HepG2 (cell line): ENCODE results near the gene MMD2. TPM values are rescaled to one million over a fixed set of nuclear protein-coding genes. Genes with fewer than 3 reads are reported as not detected.

Source experiments
- CHD4 ChIP-seq: fragments of 200-600 bp; sonication (generic); IDR thresholded peaks from 2 replicates; pipeline ENCODE4 v1.7.0; 2017; ENCODE audit warnings: mild to moderate bottlenecking, low read length, borderline replicate concordance
- GABPA ChIP-seq, 2 experiments: IDR thresholded peaks; 2 replicates each; pipeline ENCODE4 v1.6.1; 2011 to 2016; ENCODE audit warnings: low read depth in 2 of 2, low read length in 1 of 2, missing biosample characterization in 1 of 2, missing genetic modification characterization in 1 of 2
- HNRNPLL ChIP-seq: fragments of 200-400 bp; formaldehyde crosslinking; IDR thresholded peaks from 2 replicates; pipeline ENCODE4 v1.6.1; 2017; ENCODE audit warnings: mild to moderate bottlenecking, low read depth, low read length; ENCODE audit not compliant: poor library complexity, severe bottlenecking
- IRF2 ChIP-seq: IDR thresholded peaks from 2 replicates; pipeline ENCODE4 v1.6.1; 2018; ENCODE audit warnings: missing genetic modification reagents, missing compliant biosample characterization
- MATR3 ChIP-seq: sonication (generic); formaldehyde crosslinking; IDR thresholded peaks from 2 replicates; pipeline ENCODE4 v1.4.0; 2020; ENCODE audit warnings: missing genetic modification reagents
- MED8 ChIP-seq: sonication (generic); formaldehyde crosslinking; IDR thresholded peaks from 2 replicates; pipeline ENCODE4 v1.8.1; 2023; ENCODE audit warnings: mild to moderate bottlenecking, missing genetic modification reagents; ENCODE audit not compliant: insufficient replicate concordance
- MIER3 ChIP-seq: IDR thresholded peaks from 2 replicates; pipeline ENCODE4 v1.6.1; 2016; ENCODE audit warnings: missing compliant biosample characterization, borderline replicate concordance
- MXI1 ChIP-seq: IDR thresholded peaks from 3 replicates; pipeline ENCODE4 v1.6.1; 2012; ENCODE audit warnings: low read depth, low read length, inconsistent platforms, borderline replicate concordance
- PHF8 ChIP-seq: sonication (generic); formaldehyde crosslinking; IDR thresholded peaks from 2 replicates; pipeline ENCODE4 v1.5.0; 2020; ENCODE audit warnings: missing genetic modification reagents
- RELA ChIP-seq: sonication (generic); formaldehyde crosslinking; IDR thresholded peaks from 2 replicates; pipeline ENCODE4 v1.4.0; 2020; ENCODE audit warnings: missing genetic modification reagents
- SMAD1 ChIP-seq: sonication (generic); formaldehyde crosslinking; IDR thresholded peaks from 2 replicates; pipeline ENCODE4 v1.4.0; 2020; ENCODE audit warnings: missing genetic modification reagents, low read depth, mild to moderate bottlenecking, borderline replicate concordance
- TBX3 ChIP-seq: fragments of 450-650 bp; IDR thresholded peaks from 2 replicates; pipeline ENCODE4 v1.6.1; 2017; ENCODE audit warnings: antibody characterized with exemption, mild to moderate bottlenecking, inconsistent platforms, borderline replicate concordance
- WIZ ChIP-seq: sonication (generic); formaldehyde crosslinking; IDR thresholded peaks from 2 replicates; pipeline ENCODE4 v1.5.1; 2020; ENCODE audit warnings: mild to moderate bottlenecking, missing genetic modification reagents
- ZNF205 ChIP-seq: IDR thresholded peaks from 2 replicates; pipeline ENCODE4 v1.6.1; 2018; ENCODE audit warnings: missing biosample characterization, missing genetic modification reagents
- ZNF234 ChIP-seq: sonication (generic); formaldehyde crosslinking; conservative IDR thresholded peaks from 2 replicates; pipeline ENCODE4 v1.5.1; 2020; ENCODE audit warnings: mild to moderate bottlenecking, missing genetic modification reagents
- ZNF7 ChIP-seq: IDR thresholded peaks from 2 replicates; pipeline ENCODE4 v1.6.1; 2016; ENCODE audit warnings: missing biosample characterization, missing genetic modification reagents
- ZNF709 ChIP-seq: sonication (generic); formaldehyde crosslinking; IDR thresholded peaks from 2 replicates; pipeline ENCODE4 v1.5.0; 2020; ENCODE audit warnings: mild to moderate bottlenecking, missing genetic modification reagents
- ZSCAN12 ChIP-seq: sonication (generic); formaldehyde crosslinking; IDR thresholded peaks from 2 replicates; pipeline ENCODE4 v1.9.0; 2021; ENCODE audit warnings: mild to moderate bottlenecking, missing genetic modification reagents
- ZSCAN21 ChIP-seq: sonication (generic); formaldehyde crosslinking; IDR thresholded peaks from 2 replicates; pipeline ENCODE4 v1.8.0; 2022; ENCODE audit warnings: mild to moderate bottlenecking, missing genetic modification reagents, moderate library complexity, borderline replicate concordance
- polyA plus RNA-seq, 8 experiments: library from polyadenylated mRNA; depleted of rRNA in 3 of 8; stranded (reverse) in 7 of 8; unstranded in 1 of 8; fragments of >200 nt; fragmentation: Illumina TruSeq in 4 of 8; extraction: Trizol in 4 of 8; gene quantifications; 2 replicates each; pipeline versions ENCODE4 v1.2.1 to v1.2.3, GENCODE V29; 2011 to 2016; ENCODE audit warnings: low read depth in 4 of 8, missing spikeins in 1 of 8, mixed read lengths in 1 of 8; ENCODE audit not compliant: insufficient read depth in 1 of 8
- total RNA-seq, 5 experiments: library from RNA; depleted of rRNA; stranded (reverse); fragments of >200 nt; fragmentation: Illumina TruSeq; extraction: Trizol; gene quantifications; 2 replicates each; pipeline ENCODE4 v1.2.3, GENCODE V29; 2016; ENCODE audit warnings: low read depth in 1 of 5
- TF ChIP-seq, protein P1 (sequence below): sonication (generic); formaldehyde crosslinking; IDR thresholded peaks from 2 replicates; pipeline ENCODE4 v1.5.0; 2020; ENCODE audit warnings: missing genetic modification reagents
- TF ChIP-seq, protein P2 (sequence below): sonication (generic); formaldehyde crosslinking; IDR thresholded peaks from 2 replicates; pipeline ENCODE4 v1.5.0; 2020; ENCODE audit warnings: missing genetic modification reagents
- TF ChIP-seq, protein P3 (sequence below): IDR thresholded peaks from 2 replicates; pipeline ENCODE4 v1.6.1; 2012; ENCODE audit warnings: low read length, improper control_type of control experiment
- TF ChIP-seq, protein P4 (sequence below): sonication (generic); formaldehyde crosslinking; IDR thresholded peaks from 2 replicates; pipeline ENCODE4 v1.9.0; 2022; ENCODE audit warnings: low read depth, missing genetic modification reagents

The MMD2 gene
- total and polyA plus RNA-seq, 2 of the 13 experiments (the other 11 are each of a cell fraction or from before 2014, with no cell fraction given): not detected

DNA sequence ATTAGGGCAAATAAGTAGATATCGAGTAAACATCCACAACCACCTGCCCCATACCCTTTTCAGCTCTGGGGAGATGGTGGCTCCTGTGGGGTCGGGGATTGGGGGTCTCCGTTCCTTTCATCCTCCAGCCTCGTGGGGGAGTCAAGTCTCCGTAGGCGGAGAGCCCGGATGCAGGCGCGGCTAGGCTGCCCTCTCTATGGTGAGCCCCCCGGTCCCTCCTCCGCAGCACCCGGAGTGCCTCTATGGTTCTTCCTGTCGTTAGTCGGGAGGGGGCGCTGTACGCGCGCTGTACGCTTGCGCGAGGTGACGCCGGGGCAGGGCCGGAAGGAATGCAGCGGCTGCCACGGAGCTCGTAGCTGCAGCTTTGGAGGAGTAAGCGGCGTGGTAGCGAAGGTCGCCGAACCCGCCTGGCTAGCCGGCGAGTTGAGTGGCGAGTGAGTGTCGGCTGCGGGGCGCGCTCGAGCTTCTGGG is 14.8 kb upstream of the MMD2 start (continued):
- TF ChIP-seq WIZ (CRISPR knock-in tag) (no peak), ZNF709 (no peak), GABPA (IDR thresholded peaks at IDR 0.05; ENCODE audit: low read depth, low read length) (no peak), GABPA (CRISPR knock-in tag; IDR thresholded peaks at IDR 0.05; ENCODE audit: low read depth) (peak; percentile 71; the same call in 1 of the 2 replicates), MXI1 (peak; percentile 48; the same call in 1 of the 3 replicates), SMAD1 (no peak; the same call in 1 of the 2 replicates), PHF8 (peak; percentile 83), ZNF205 (CRISPR knock-in tag) (peak; percentile 64; the same call in 1 of the 2 replicates), ZNF7 (CRISPR knock-in tag) (no peak), MATR3 (no peak), MIER3 (CRISPR knock-in tag) (no peak), IRF2 (CRISPR knock-in tag) (peak; percentile 76), TBX3 (no peak), ZSCAN12 (CRISPR knock-in tag) (no peak), CHD4 (0 out of 2 replicates have a peak, but pooled peaks have one; percentile 24), RELA (CRISPR knock-in tag) (no peak), ZNF234 (CRISPR knock-in tag) (0 out of 2 replicates have a peak, but pooled peaks have one; percentile 1), ZSCAN21 (CRISPR knock-in tag) (no peak; the same call in 1 of the 2 replicates), MED8 (CRISPR knock-in tag) (peak; percentile 32), HNRNPLL (peak; percentile 74)
- TF ChIP-seq, protein P1, sequence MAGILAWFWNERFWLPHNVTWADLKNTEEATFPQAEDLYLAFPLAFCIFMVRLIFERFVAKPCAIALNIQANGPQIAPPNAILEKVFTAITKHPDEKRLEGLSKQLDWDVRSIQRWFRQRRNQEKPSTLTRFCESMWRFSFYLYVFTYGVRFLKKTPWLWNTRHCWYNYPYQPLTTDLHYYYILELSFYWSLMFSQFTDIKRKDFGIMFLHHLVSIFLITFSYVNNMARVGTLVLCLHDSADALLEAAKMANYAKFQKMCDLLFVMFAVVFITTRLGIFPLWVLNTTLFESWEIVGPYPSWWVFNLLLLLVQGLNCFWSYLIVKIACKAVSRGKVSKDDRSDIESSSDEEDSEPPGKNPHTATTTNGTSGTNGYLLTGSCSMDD (CRISPR knock-in tag): no peak
- TF ChIP-seq, protein P2, sequence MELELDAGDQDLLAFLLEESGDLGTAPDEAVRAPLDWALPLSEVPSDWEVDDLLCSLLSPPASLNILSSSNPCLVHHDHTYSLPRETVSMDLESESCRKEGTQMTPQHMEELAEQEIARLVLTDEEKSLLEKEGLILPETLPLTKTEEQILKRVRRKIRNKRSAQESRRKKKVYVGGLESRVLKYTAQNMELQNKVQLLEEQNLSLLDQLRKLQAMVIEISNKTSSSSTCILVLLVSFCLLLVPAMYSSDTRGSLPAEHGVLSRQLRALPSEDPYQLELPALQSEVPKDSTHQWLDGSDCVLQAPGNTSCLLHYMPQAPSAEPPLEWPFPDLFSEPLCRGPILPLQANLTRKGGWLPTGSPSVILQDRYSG: no peak
- TF ChIP-seq, protein P3, sequence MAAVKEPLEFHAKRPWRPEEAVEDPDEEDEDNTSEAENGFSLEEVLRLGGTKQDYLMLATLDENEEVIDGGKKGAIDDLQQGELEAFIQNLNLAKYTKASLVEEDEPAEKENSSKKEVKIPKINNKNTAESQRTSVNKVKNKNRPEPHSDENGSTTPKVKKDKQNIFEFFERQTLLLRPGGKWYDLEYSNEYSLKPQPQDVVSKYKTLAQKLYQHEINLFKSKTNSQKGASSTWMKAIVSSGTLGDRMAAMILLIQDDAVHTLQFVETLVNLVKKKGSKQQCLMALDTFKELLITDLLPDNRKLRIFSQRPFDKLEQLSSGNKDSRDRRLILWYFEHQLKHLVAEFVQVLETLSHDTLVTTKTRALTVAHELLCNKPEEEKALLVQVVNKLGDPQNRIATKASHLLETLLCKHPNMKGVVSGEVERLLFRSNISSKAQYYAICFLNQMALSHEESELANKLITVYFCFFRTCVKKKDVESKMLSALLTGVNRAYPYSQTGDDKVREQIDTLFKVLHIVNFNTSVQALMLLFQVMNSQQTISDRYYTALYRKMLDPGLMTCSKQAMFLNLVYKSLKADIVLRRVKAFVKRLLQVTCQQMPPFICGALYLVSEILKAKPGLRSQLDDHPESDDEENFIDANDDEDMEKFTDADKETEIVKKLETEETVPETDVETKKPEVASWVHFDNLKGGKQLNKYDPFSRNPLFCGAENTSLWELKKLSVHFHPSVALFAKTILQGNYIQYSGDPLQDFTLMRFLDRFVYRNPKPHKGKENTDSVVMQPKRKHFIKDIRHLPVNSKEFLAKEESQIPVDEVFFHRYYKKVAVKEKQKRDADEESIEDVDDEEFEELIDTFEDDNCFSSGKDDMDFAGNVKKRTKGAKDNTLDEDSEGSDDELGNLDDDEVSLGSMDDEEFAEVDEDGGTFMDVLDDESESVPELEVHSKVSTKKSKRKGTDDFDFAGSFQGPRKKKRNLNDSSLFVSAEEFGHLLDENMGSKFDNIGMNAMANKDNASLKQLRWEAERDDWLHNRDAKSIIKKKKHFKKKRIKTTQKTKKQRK: no peak
- TF ChIP-seq, protein P4, sequence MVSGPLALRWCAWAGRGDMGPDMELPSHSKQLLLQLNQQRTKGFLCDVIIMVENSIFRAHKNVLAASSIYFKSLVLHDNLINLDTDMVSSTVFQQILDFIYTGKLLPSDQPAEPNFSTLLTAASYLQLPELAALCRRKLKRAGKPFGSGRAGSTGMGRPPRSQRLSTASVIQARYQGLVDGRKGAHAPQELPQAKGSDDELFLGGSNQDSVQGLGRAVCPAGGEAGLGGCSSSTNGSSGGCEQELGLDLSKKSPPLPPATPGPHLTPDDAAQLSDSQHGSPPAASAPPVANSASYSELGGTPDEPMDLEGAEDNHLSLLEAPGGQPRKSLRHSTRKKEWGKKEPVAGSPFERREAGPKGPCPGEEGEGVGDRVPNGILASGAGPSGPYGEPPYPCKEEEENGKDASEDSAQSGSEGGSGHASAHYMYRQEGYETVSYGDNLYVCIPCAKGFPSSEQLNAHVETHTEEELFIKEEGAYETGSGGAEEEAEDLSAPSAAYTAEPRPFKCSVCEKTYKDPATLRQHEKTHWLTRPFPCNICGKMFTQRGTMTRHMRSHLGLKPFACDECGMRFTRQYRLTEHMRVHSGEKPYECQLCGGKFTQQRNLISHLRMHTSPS (CRISPR knock-in tag): no peak
